ENCODE measurements around the gene EEF1AKMT3.

EEF1AKMT3 gene

DNA sequence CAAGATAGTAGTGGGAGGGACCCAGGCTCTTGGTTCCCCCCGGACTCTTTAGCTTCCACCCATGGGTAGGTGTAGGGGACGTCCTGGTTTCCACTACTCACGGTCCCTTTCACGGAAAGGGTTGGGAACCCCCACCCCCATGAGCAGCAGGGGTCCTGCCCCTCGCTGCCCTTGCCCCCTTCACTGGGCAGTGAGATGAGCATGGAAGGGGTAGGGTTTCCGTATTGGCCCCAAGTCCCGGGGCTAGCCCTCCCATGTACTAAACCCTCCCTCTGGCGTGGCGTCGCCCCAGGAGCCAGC is 46.6 kb upstream of the EEF1AKMT3 start:
- DNase-seq (ENCODE audit: low read depth): no peak
- no peak for TF ChIP-seq CTCF (IDR thresholded peaks at IDR 0.05; ENCODE audit: low read depth, low read length, missing control alignments)
- in situ Hi-C loops (cut with HindIII; ENCODE audit: low sequenced_read_pairs): no loop called here
- H3K4me3 ChIP-seq (ENCODE audit: low read depth, low read length): peak overlapping the region; percentile 72

GRCh38 chr12:57726151-57726883 is 46.1 kb upstream of the EEF1AKMT3 start:
- TF ChIP-seq CTCF (IDR thresholded peaks at IDR 0.05; ENCODE audit: low read depth, low read length, missing control alignments): peak; percentile 87
- in situ Hi-C loops (cut with HindIII; ENCODE audit: low sequenced_read_pairs): no loop called here
- peak; percentile 47 for DNase-seq (ENCODE audit: low read depth)
- H3K4me3 ChIP-seq (ENCODE audit: low read depth, low read length): peak overlapping the region; percentile 72

DNA sequence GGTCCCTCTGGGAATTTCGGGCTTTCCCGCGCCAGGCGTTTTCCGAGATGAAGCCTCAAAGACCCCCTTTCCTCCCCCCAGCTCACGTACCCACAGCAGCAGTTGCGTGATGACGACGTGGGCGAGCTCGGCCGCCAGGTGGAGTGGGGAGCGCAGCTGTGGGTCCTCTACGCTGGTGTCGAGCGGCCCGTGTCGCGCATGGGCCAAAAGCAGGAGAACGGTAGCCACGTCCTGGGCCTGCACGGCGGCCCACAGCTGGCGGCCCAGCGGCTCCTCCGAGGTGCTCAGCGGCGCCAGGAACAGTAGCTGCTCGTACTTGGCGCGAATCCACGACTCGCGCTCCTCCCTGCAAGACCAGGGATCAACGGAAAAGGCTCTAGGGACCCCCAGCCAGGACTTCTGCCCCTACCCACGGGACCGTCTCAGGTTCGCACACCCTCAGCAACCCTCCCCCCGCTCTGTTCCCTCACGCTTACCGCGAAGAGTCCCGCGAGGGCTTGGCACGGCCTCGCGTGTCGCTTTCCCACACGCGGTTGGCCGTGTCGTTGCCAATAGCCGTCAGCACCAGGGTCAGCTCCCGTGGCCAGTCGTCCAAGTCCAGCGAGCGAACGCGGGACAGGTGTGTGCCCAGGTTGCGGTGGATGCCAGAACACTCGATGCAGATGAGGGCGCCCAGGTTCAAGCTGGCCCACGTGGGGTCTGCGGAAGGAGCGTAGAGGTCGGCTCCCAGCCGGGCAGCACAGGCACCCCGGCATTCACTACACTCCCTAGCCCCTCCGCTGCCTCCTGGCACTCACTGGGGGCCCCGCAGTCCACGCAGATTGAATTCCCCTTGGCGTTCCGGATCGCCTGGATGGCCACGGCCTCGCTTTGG is 45.3 kb upstream of the EEF1AKMT3 start:
- DNase-seq (ENCODE audit: low read depth): no peak
- in situ Hi-C loops (cut with HindIII; ENCODE audit: low sequenced_read_pairs): no loop called here
- TF ChIP-seq CTCF (IDR thresholded peaks at IDR 0.05; ENCODE audit: low read depth, low read length, missing control alignments): peak; percentile 33
- peak overlapping the region; percentile 72 for H3K4me3 ChIP-seq (ENCODE audit: low read depth, low read length)

DNA sequence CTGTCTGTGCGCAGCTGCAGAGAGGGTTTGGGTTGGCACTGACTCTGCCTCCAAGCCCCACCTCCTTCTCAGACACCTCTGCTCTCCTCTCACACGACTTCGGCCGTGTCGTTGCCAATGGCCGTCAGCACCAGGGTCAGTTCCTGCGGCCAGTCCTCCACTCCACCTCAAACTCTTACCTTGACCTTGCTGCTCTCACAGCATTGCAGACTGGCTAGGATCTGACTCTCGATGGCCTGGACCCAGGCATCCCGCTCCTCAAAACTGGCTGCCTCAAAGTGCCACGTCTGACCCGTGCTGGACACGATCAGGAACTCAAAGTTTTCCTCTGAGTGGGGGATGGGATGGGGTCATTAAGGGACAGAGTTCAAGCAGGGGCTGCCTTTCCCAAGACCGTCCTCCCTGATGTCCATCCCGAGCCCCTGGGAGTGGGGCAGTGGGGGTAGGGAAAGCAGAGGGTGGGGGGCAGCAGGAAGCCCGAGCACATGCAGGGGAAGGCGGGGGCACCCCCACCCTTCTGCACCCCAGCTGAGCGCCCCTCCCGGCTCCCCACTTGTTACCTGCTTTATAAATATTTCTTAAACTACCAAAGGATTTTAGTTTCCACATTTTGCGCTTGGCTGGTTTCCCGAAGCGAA is 44.5 kb upstream of the EEF1AKMT3 start:
- H3K4me3 ChIP-seq (ENCODE audit: low read depth, low read length): no peak overlapping the region
- TF ChIP-seq CTCF (IDR thresholded peaks at IDR 0.05; ENCODE audit: low read depth, low read length, missing control alignments): no peak
- in situ Hi-C loops (cut with HindIII; ENCODE audit: low sequenced_read_pairs): no loop called here
- no peak for DNase-seq (ENCODE audit: low read depth)

DNA sequence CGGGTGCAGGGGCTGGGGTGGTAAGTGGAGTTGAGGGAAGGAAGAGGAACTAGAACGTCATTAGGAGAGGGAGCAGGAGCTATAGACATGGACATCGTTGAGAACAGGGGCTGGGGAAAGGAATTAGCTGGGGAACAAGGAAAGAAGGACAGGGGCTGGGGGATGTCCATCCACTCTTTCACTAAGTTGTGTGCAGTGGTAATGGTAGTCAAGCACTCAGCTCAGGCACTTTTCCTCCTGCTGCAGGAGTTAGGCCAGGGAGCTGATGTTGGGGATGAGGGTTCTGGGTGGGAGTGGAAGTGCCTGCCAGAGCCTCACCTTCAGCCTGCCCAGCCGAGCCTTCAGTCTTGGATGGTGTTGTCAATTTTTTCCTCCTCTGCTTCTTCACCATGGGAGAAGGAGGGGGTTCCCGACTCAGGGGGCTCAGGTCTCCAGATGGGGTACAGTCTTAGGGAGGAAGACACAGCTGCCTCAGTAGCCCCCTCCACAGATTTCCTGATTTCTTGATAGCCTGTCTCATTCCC is 43.0 kb upstream of the EEF1AKMT3 start:
- H3K4me3 ChIP-seq (ENCODE audit: low read depth, low read length): no peak overlapping the region
- no peak for DNase-seq (ENCODE audit: low read depth)
- no peak for TF ChIP-seq CTCF (IDR thresholded peaks at IDR 0.05; ENCODE audit: low read depth, low read length, missing control alignments)
- in situ Hi-C loops (cut with HindIII; ENCODE audit: low sequenced_read_pairs): no loop called here

GRCh38 chr12:57730336-57731067 is 41.9 kb upstream of the EEF1AKMT3 start:
- TF ChIP-seq CTCF (IDR thresholded peaks at IDR 0.05; ENCODE audit: low read depth, low read length, missing control alignments): no peak
- in situ Hi-C loops (cut with HindIII; ENCODE audit: low sequenced_read_pairs): no loop called here
- no peak overlapping the region for H3K4me3 ChIP-seq (ENCODE audit: low read depth, low read length)
- DNase-seq (ENCODE audit: low read depth): no peak
